Measurements from ENCODE around the gene KCNIP1.

- TF ChIP-seq CTCF (tag by site-specific recombination; IDR thresholded peaks at IDR 0.05) (no peak), ZNF184 (tag by site-specific recombination; IDR thresholded peaks at IDR 0.05) (no peak), ZNF157 (tag by site-specific recombination; IDR thresholded peaks at IDR 0.05) (no peak), SALL2 (tag by site-specific recombination; IDR thresholded peaks at IDR 0.05; ENCODE audit: borderline replicate concordance) (no peak), HOXD13 (CRISPR knock-in tag; IDR thresholded peaks at IDR 0.05; ENCODE audit: borderline replicate concordance) (no peak), ZNF704 (tag by site-specific recombination; IDR thresholded peaks at IDR 0.05) (no peak), ZNF544 (tag by site-specific recombination; IDR thresholded peaks at IDR 0.05) (no peak)
These were observed 42.0 kb downstream of the KCNIP1 start for GRCh38 chr5:170545811-170546210.

Measured in HEK293 (cell line).